ENCODE measurements around the gene SNN. TPM values are rescaled to one million over a fixed set of nuclear protein-coding genes. Genes with fewer than 3 reads are reported as not detected.

The SNN gene
- polyA plus RNA-seq, 2 of the 4 experiments (the other 2 are of a cell fraction): 6.3 to 10.7 TPM

GRCh38 chr16:11627822-11628457 is 40.3 kb upstream of the SNN start:
- WGBS (ENCODE audit: missing lambda C conversion rate): 77% methylated on average over 15 of the region's 15 CpGs
- Histone ChIP-seq H3K4me1 (peaks cover 20% of the 10 kb centered on the region), H3K27ac (peak overlapping the region; percentile 51 to 79), H3K4me2 (peak overlapping the region; percentile 50), H3K9me3 (no peaks in the 10 kb centered on the region), H3K4me3 (no peak overlapping the region)
- ChIA-PET POLR2A (interaction anchor here (1.0 kb wide), 1 partner anchor 12 kb away, joined by 4 read pairs; no protein-coding TSS in a partner anchor), CTCF (interaction anchor here (1.1 to 1.4 kb wide), 3 partner anchors 12 to 664 kb away, joined by 3 read pairs; no protein-coding TSS in a partner anchor)
- no peak for DNase-seq (ENCODE audit: low read depth in 1 of 2, low spot score in 1 of 2)
- FAIRE-seq: no peak
- ATAC-seq: peak in 1 of 2 experiments; percentile 11; a peak in 1 of 6 replicates
- peak in 1 of 2 experiments; percentile 31; a peak in 1 of 4 replicates for TF ChIP-seq CEBPB (IDR thresholded peaks at IDR 0.05)
- TF ChIP-seq BCL3 (IDR thresholded peaks at IDR 0.05): no peak
- no peak for TF ChIP-seq SMC3 (IDR thresholded peaks at IDR 0.05)
- no peak for TF ChIP-seq FOSL2 (IDR thresholded peaks at IDR 0.05)
- peak; percentile 57 for TF ChIP-seq FOSL2 (CRISPR knock-in tag; IDR thresholded peaks at IDR 0.05)

DNA sequence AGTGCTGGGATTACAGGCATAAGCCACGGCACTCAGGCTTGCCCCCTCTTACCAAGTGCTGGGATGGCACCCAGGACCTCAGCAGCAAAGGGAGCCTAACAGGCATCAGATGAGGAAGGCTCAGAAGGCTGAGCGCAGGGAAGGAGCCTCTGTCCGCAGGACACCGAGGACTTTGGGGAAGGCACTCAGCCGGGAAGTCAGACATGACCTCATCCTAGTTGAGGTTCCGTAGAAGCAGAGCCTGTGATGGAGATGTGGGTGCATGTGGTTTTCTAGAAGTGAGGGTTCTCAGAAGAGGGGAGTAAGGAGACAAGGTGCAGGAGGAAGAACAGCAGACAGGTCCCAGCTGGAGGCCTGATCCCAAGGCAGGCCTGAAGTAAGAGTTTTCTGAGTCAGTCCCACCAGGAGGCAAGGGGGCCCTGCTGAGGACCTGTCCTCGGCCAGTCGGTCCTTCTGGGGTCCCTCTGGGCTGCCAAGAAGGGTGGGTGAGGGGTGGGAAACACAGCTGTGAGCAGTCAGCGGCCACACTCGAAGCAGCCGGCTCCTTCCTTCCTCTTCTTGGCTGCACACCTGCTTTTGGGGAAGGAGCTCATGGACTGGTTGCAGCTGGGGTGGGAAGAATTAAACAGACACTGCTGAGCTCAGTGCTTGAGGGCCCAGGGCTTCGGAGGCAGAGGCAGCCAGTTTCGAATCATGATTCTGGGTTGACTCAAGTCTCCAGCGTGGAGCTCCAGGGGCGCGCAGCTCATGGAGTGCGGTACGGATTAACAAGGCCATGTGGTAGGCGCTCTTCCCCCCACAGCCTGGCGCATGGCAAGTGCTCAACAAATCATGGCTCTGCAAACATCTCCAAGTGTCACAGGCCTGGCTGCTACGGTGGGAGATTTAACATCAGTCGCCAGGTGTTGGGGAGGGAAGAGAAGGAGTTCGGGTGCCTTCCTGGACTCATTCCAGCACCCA is 38.9 kb upstream of the SNN start:
- Histone ChIP-seq H3K27ac (peak overlapping the region; percentile 29 to 79; a peak in 4 of 6 replicates), H3K4me1 (peaks cover 26% of the 10 kb centered on the region), H3K9me3 (no peaks in the 10 kb centered on the region), H3K4me3 (no peak overlapping the region), H3K4me2 (no peak overlapping the region)
- FAIRE-seq: no peak
- ChIA-PET CTCF (interaction anchor here (0.8 to 1.6 kb wide), 4 partner anchors 11 to 223 kb away, joined by 3 to 6 read pairs (median 4); no protein-coding TSS in a partner anchor), POLR2A (interaction anchor here (1.2 kb wide), 1 partner anchor 11 kb away, joined by 4 read pairs; no protein-coding TSS in a partner anchor)
- TF ChIP-seq, protein P1, sequence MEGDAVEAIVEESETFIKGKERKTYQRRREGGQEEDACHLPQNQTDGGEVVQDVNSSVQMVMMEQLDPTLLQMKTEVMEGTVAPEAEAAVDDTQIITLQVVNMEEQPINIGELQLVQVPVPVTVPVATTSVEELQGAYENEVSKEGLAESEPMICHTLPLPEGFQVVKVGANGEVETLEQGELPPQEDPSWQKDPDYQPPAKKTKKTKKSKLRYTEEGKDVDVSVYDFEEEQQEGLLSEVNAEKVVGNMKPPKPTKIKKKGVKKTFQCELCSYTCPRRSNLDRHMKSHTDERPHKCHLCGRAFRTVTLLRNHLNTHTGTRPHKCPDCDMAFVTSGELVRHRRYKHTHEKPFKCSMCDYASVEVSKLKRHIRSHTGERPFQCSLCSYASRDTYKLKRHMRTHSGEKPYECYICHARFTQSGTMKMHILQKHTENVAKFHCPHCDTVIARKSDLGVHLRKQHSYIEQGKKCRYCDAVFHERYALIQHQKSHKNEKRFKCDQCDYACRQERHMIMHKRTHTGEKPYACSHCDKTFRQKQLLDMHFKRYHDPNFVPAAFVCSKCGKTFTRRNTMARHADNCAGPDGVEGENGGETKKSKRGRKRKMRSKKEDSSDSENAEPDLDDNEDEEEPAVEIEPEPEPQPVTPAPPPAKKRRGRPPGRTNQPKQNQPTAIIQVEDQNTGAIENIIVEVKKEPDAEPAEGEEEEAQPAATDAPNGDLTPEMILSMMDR (IDR thresholded peaks at IDR 0.05): no peak
- no peak for TF ChIP-seq HOXA7 (CRISPR knock-in tag; IDR thresholded peaks at IDR 0.05)
- no peak for TF ChIP-seq CHD2 (IDR thresholded peaks at IDR 0.05; ENCODE audit: low read length, partially characterized antibody)
- TF ChIP-seq HOXB13 (CRISPR knock-in tag; IDR thresholded peaks at IDR 0.05; ENCODE audit: low read depth): no peak
- TF ChIP-seq, protein P2, sequence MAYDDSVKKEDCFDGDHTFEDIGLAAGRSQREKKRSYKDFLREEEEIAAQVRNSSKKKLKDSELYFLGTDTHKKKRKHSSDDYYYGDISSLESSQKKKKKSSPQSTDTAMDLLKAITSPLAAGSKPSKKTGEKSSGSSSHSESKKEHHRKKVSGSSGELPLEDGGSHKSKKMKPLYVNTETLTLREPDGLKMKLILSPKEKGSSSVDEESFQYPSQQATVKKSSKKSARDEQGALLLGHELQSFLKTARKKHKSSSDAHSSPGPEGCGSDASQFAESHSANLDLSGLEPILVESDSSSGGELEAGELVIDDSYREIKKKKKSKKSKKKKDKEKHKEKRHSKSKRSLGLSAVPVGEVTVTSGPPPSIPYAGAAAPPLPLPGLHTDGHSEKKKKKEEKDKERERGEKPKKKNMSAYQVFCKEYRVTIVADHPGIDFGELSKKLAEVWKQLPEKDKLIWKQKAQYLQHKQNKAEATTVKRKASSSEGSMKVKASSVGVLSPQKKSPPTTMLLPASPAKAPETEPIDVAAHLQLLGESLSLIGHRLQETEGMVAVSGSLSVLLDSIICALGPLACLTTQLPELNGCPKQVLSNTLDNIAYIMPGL (CRISPR knock-in tag; IDR thresholded peaks at IDR 0.05; ENCODE audit: borderline replicate concordance): no peak
- WGBS (ENCODE audit: missing lambda C conversion rate): 91% methylated on average over 23 of the region's 23 CpGs
- peak; percentile 11 to 19; a peak in 1 of 6 replicates for ATAC-seq
- no peak for DNase-seq (ENCODE audit: low read depth in 1 of 2, low spot score in 1 of 2)

- 85% methylated on average over 12 of the region's 12 CpGs for WGBS (ENCODE audit: missing lambda C conversion rate)
- peaks cover 26% of the 10 kb centered on the region for H3K4me1 ChIP-seq
- ATAC-seq: no peak; a peak in 1 of 6 replicates
- TF ChIP-seq NPAS2 (CRISPR knock-in tag; IDR thresholded peaks at IDR 0.05; ENCODE audit: borderline replicate concordance): no peak
- ChIA-PET POLR2A (interaction anchor here (1.2 kb wide), 1 partner anchor 10 kb away, joined by 4 read pairs; no protein-coding TSS in a partner anchor), CTCF (interaction anchor here (0.8 to 1.6 kb wide), 4 partner anchors 10 to 223 kb away, joined by 3 to 6 read pairs (median 4); no protein-coding TSS in a partner anchor)
- no peaks in the 10 kb centered on the region for H3K9me3 ChIP-seq
- H3K27ac ChIP-seq: peak overlapping the region in 1 of 2 experiments; percentile 79; a peak in 3 of 6 replicates
- H3K4me2 ChIP-seq: no peak overlapping the region
- no peak overlapping the region for H3K4me3 ChIP-seq
- no peak for FAIRE-seq
- no peak for DNase-seq (ENCODE audit: low read depth in 1 of 2, low spot score in 1 of 2)
Observed at GRCh38 chr16:11630046-11630767, 38.0 kb upstream of the SNN start.

Measured in A549 (cell line).